Dendritic cell treated with granulocyte-macrophage colony-stimulating factor and Interleukin-4, amounts not matched to agents 40 ng/mL and 50 ng/mL, for 4 days (primary cell): ENCODE results near the gene NCF4.
A peak's percentile ranks its signal among the peaks of the same experiment; 100 is the strongest.

Source experiments
- H3K27ac Mint-ChIP-seq: one replicate; pipeline ENCODE4 v1.8.0; 2022; ENCODE audit warnings: mild to moderate bottlenecking, mixed read lengths
- H3K27me3 Mint-ChIP-seq: one replicate; pipeline ENCODE4 v1.8.0; 2022; ENCODE audit warnings: mild to moderate bottlenecking, mixed read lengths
- H3K36me3 Mint-ChIP-seq: one replicate; pipeline ENCODE4 v1.8.0; 2022; ENCODE audit warnings: low read depth, mixed read lengths
- H3K4me1 Mint-ChIP-seq: one replicate; pipeline ENCODE4 v1.8.0; 2022; ENCODE audit warnings: low read depth, mixed read lengths
- H3K4me3 Mint-ChIP-seq: one replicate; pipeline ENCODE4 v1.8.0; 2022; ENCODE audit warnings: mild to moderate bottlenecking, moderate library complexity, mixed read lengths
- H3K9me3 Mint-ChIP-seq: one replicate; pipeline ENCODE4 v1.8.0; 2022; ENCODE audit warnings: mixed read lengths
- intact Hi-C: fragments of 100-400 bp; cut with micrococcal nuclease; formaldehyde crosslinking; loops from one replicate; pipeline ENCODE4 v1.15.0; 2022

NCF4 gene

DNA sequence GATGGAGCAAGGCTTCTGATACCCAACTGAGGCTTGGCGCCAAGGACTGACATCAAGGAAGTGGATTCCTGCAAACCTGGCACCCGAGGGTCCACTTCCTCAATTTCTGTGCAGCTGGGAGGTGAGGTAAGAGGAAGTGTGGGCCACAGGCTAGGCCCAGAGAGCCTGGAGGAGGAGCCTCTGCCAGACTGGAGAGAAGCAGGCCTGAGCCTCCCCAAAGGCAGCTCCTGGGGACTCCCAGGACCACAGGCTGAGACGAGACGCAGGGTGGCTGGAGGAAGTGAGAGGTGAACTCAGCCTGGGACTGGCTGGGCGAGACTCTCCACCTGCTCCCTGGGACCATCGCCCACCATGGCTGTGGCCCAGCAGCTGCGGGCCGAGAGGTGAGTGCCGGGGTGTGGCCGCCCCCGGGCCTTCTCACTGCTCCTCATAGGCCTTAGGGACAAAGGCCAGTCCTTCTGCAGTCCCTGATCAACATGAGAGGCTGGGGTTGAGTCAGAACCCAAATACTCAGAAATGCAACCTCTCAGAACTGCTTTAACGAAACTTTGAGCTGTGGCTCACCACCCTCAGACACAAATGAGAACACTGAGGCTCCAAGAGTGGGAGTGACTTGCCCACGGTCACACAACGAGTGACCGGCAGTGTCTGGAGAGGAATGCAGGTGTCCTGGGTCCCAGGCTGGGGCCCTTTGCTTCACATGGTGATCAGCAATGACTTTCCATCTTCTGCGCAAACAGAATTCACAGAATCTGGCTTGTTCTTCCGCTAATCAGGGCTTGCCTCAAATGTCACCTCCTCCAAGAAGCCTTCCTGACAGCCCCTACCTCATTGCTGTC lies at the start of gene NCF4:
TSS of gene NCF4 (plus strand) at position 186 of the 839 bp plus-strand sequence. CDS start at position 352, 166 bp downstream.
- Mint-ChIP-seq H3K27me3 (no peaks in the 10 kb centered on the region), H3K4me1 (peaks cover 92% of the 10 kb centered on the region), H3K27ac (peak within 1 kb of the TSS; percentile 91), H3K9me3 (no peaks in the 10 kb centered on the region), H3K4me3 (peak within 1 kb of the TSS; percentile 78), H3K36me3 (peaks cover 31% of the 10 kb centered on the region)
- intact Hi-C loops, result loop anchor here (5.0 kb wide), 1 partner anchor 106 kb away; no protein-coding TSS in a partner anchor

DNA sequence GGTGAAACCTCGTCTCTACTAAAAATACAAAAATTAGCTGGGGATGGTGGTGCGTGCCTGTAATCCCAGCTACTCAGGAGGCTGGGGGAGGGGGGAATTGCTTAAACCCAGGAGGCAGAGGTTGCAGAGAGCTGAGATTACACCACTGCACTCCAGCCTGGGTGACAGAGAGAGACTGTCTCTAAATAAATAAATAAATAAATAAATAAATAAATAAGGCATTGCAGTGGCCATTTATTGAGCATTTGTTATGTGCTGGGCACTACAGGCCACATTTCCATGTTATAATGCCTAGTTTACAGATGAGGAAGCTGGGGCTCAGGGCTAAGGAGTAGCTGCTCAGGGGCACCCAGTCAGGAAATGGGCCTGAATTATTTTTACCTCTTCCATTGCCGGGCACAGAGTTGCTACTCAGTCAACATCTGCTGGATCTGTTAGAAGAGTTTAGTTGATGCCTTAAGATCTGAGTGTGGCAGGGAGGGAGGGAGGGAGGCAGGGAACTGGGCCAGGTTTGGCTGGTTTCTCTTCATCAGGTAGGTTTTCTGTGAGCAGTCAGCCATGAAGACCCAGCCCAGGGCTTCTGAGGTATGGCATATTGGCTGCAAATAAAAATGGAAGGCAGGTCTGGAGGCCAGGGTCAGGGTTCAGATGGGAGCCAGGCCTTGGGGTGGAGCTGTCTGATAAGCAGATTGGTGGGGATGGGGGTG lies 49.6 kb upstream of the NCF4 start:
- no peaks in the 10 kb centered on the region for H3K9me3 Mint-ChIP-seq
- no peak overlapping the region for H3K27ac Mint-ChIP-seq
- peaks cover 27% of the 10 kb centered on the region for H3K4me1 Mint-ChIP-seq
- no peak overlapping the region for H3K4me3 Mint-ChIP-seq
- intact Hi-C loops, result no loop called here
- peaks cover 68% of the 10 kb centered on the region for H3K27me3 Mint-ChIP-seq
- no peaks in the 10 kb centered on the region for H3K36me3 Mint-ChIP-seq

DNA sequence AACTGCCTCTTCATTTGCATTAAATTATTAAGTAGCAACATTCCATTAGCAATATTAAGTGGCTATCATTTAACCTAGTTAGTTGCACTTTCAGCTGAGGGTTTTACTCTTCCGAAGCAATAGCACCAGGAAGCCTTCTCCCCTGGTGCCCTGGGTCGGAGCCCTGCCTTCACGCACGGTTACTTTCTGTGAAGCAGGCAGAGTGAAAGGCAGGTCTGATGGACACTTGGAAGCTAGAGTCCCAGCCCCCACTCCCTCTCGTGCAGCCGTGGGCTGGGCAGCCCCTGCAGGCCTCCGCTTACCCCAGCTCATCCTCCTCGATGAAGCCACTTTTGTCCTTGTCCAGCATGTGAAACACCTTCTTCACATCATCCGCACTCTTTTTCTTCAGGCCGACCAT lies 46.0 kb upstream of the NCF4 start:
- Mint-ChIP-seq H3K4me3 (no peak overlapping the region), H3K27ac (no peak overlapping the region), H3K4me1 (peaks cover 32% of the 10 kb centered on the region), H3K36me3 (no peaks in the 10 kb centered on the region), H3K9me3 (no peaks in the 10 kb centered on the region), H3K27me3 (peaks cover 83% of the 10 kb centered on the region)
- intact Hi-C loops, result no loop called here

DNA sequence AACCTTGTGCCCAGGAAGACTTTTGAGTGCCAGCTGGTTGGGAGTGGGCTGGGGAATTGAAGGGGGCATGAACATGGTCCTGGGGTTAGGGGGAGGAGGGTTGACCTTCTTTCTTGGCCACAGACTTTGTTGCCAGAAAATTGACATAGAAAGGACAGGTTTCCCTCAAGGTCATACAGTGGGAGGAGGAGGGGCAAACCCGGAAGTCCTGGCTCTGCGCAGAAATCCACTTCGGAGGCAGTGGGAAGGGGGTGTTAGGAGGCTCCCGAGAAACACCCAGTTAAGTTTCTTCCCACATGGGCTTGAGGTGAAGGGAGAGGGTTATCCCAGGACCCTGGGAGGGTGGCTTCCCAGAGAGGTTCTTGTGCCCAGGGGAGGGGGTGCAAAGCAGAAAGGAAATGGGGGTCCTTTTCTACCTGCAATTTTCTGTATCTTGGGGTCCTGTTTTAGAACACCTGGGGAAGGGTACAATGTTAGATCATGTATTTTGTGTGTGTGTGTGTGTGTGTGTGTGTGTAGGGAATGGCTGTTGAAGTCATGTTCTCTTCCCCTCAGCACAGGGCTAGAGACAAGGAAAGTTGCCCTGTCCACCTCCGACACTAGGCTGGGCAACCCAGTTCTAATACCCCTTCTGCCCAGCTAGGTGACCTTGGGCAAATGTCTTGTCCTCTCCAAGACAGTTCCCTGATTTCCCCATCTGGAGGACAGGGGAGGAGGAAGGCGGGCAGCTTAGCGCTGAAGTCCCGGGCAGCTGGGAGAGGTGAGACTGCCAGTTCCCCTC lies 45.1 kb upstream of the NCF4 start:
- peak overlapping the region; percentile 65 for H3K4me3 Mint-ChIP-seq
- H3K9me3 Mint-ChIP-seq, result no peaks in the 10 kb centered on the region
- H3K27ac Mint-ChIP-seq, result peak overlapping the region; percentile 36
- H3K4me1 Mint-ChIP-seq, result peaks cover 32% of the 10 kb centered on the region
- no peaks in the 10 kb centered on the region for H3K36me3 Mint-ChIP-seq
- intact Hi-C loops, result no loop called here
- peaks cover 88% of the 10 kb centered on the region for H3K27me3 Mint-ChIP-seq

DNA sequence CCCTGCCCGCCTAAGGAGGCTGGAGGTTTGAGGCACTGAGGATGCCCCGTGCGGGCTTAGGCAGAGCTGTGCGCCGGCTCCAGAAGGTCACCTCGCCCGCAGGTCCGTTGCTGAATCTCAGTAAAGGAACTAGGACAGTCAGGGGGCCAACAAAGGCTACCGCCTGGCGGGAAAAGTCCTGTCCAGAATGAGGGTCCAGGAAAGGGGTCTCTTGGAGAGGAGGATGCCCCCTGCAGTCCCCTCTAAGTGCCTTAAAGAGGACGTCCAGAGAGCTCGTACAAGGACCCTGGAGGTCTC lies 44.5 kb upstream of the NCF4 start:
- H3K4me3 Mint-ChIP-seq, result peak overlapping the region; percentile 65
- intact Hi-C loops, result no loop called here
- peaks cover 32% of the 10 kb centered on the region for H3K4me1 Mint-ChIP-seq
- H3K36me3 Mint-ChIP-seq, result no peaks in the 10 kb centered on the region
- H3K9me3 Mint-ChIP-seq, result no peaks in the 10 kb centered on the region
- peaks cover 90% of the 10 kb centered on the region for H3K27me3 Mint-ChIP-seq
- no peak overlapping the region for H3K27ac Mint-ChIP-seq

DNA sequence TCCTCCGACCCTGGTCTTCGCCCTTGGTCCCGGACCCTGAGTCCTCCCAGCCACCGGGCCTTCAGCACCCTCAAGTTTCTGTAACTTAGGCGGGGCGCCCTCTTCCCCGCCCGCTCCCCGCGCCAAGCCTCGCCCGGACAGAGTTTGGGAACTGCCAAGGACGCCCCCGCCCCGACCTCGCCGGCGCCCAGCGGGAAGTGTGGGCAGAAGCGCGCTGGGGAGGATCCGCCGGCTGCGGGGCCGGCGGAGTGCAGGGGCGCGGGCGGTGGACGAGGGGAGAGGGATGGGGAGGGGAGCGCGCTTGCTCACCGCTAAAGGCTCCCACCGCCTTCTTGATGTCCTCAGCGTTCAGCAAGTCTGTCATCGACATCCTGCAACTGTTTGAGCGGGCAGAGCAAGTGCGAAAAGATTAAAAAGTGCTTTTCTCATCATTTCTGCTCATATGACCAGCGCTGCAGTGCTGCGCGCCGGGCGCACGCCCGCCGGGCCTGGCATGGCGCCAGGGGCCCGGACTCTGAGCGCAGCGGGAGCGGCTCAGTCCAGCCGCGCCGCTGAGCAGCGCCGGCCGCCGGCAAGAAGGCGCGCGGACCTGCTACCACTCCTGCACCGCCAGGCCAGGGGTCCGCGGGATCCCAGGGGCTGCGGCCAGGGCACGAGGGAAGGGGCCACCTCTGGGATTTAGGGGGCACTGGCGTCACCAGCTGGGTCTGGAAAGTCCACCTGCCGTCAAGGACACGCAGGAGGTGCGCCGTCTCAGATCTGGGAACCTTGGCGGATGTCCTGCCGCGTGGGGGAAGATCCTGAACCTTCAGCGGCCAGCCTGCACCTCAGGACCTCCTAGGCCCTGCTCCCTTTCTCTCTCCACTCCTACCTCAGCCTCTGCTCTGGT lies 43.9 kb upstream of the NCF4 start, which contains the start of gene PVALB:
TSS of gene PVALB (minus strand) at position 400 of the 889 bp plus-strand sequence. CDS start at position 370, 30 bp downstream.
- peaks cover 89% of the 10 kb centered on the region for H3K27me3 Mint-ChIP-seq
- peak within 1 kb of the TSS; percentile 65 for H3K4me3 Mint-ChIP-seq
- no peaks in the 10 kb centered on the region for H3K9me3 Mint-ChIP-seq
- no peaks in the 10 kb centered on the region for H3K36me3 Mint-ChIP-seq
- H3K4me1 Mint-ChIP-seq, result peaks cover 32% of the 10 kb centered on the region
- peak within 1 kb of the TSS; percentile 36 for H3K27ac Mint-ChIP-seq
- intact Hi-C loops, result no loop called here

DNA sequence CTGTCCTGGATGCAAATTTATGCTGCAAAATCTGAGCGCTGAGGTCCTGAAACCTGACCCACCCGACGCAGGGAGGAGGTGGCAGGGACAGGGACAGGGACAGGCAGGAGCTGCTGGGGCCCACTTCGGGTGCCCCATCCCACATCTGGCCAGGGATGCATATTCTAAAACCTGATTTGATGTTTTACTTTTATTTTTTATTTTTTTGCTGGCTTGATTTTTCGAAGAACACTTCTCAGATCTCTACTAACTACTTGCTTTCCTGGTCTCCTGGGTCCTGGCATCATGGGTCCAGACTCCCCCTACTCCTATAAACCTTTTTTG lies 43.3 kb upstream of the NCF4 start:
- H3K4me3 Mint-ChIP-seq, result peak overlapping the region; percentile 65
- H3K36me3 Mint-ChIP-seq, result no peaks in the 10 kb centered on the region
- H3K4me1 Mint-ChIP-seq, result peaks cover 32% of the 10 kb centered on the region
- no peak overlapping the region for H3K27ac Mint-ChIP-seq
- intact Hi-C loops, result no loop called here
- peaks cover 94% of the 10 kb centered on the region for H3K27me3 Mint-ChIP-seq
- no peaks in the 10 kb centered on the region for H3K9me3 Mint-ChIP-seq

DNA sequence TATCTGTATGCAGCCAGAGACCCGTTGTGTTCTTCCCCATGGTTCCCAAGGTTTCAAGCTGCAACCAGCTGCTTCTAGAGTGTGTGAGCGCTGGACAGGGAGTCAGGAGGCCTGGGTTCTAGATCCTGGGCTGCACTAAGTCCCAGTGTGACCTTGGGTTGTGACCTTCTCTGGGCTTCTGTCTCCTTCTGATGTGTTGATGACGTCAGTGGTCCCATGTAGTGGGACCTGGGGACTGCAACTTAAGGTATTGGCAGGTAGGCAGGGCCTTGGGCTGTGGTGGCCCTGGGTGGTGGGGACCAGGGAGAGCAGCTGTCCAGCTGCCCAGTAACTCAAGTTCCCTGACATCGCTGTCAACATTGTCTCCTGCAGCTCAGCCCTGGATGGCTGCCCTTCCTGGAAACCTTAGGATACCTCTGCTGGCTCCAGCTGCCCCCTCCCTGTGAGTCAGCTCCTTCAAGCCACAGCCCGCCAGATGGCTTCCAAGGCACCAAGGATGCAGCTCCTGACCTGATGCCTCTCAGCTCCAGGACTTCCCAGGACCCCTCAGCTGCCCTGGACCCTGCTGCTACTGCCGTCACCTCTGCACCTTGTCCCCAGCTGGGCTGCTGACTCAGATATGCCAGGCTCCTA lies 42.7 kb upstream of the NCF4 start:
- intact Hi-C loops, result no loop called here
- H3K4me1 Mint-ChIP-seq, result peaks cover 32% of the 10 kb centered on the region
- no peak overlapping the region for H3K27ac Mint-ChIP-seq
- no peak overlapping the region for H3K4me3 Mint-ChIP-seq
- peaks cover 94% of the 10 kb centered on the region for H3K27me3 Mint-ChIP-seq
- H3K36me3 Mint-ChIP-seq, result no peaks in the 10 kb centered on the region
- H3K9me3 Mint-ChIP-seq, result no peaks in the 10 kb centered on the region

DNA sequence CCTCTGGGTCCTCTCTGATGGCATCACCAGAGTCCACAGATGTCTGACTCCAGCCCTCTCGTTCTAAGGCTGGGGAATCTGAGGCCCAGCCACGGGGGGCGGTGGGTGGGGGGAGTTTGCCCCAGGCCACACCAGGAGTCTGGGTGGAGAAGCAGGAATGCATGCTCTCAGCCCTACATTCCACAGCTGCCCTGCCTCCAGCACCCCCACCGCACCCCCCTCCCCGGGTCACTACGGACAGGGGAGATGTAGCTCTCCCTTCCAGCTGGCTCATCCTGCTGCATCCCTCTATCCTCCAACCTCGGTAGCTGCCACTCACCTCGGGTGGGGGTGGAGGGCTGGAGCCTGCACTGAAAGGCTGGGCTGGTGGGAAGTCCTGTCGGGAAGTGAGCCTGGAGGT lies 41.7 kb upstream of the NCF4 start:
- no peaks in the 10 kb centered on the region for H3K9me3 Mint-ChIP-seq
- no peak overlapping the region for H3K27ac Mint-ChIP-seq
- H3K27me3 Mint-ChIP-seq, result peaks cover 95% of the 10 kb centered on the region
- H3K4me3 Mint-ChIP-seq, result no peak overlapping the region
- peaks cover 32% of the 10 kb centered on the region for H3K4me1 Mint-ChIP-seq
- intact Hi-C loops, result no loop called here
- no peaks in the 10 kb centered on the region for H3K36me3 Mint-ChIP-seq

DNA sequence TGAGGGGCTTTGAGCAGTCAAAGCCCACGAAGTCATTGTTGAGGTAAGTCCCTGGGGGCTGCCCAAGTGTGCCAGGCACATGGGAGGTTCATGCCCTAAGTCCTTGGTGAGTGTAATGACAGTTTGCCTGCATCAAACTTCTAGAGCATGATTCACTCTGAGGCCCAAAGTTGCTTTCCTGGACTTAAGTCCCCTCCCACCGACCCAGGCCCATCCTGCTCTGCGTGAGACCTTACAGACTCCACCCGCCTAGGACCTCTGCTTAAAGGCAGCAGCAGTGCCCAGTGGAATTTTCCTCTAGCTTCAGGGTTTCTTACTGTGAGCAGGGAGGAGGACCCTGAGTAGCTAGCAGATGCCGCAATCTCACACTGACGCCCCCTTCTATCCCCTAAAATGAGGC lies 38.2 kb upstream of the NCF4 start:
- no peaks in the 10 kb centered on the region for H3K36me3 Mint-ChIP-seq
- H3K4me3 Mint-ChIP-seq, result no peak overlapping the region
- H3K27me3 Mint-ChIP-seq, result peaks cover 92% of the 10 kb centered on the region
- intact Hi-C loops, result no loop called here
- H3K9me3 Mint-ChIP-seq, result no peaks in the 10 kb centered on the region
- H3K4me1 Mint-ChIP-seq, result peaks cover 12% of the 10 kb centered on the region
- no peak overlapping the region for H3K27ac Mint-ChIP-seq

DNA sequence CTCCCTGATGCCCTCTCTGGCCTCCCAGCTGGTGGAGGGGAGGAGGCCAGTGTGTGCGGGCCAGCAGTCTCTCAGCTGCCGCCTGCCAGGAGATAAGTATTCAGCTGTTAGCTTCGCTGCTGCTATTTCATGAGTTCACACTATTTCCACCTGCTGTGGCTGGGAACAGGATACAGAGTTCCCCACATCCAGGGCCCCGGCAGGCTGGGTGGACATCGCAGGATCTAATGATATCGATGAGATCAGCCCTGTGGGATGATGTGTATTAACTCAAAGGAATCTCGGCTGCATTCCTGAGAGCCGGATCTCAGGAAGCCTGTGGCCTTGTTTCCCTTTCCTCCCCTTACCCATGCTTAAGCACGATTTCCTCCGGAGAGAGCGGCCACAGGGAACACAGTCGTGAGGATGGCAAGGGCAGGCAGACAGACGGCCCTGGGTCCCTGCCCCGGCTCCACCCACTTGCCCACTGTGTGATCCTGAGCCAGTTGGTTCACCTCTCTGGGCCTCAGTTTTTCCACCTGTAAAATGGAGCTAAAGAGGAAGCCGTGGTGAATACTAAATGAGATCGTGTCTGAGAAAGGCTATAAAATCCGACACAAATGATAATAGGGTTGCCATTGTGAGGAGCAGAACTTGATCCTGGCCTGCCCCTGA lies 37.5 kb upstream of the NCF4 start:
- intact Hi-C loops, result no loop called here
- Mint-ChIP-seq H3K27ac (no peak overlapping the region), H3K4me3 (no peak overlapping the region), H3K27me3 (peaks cover 92% of the 10 kb centered on the region), H3K9me3 (no peaks in the 10 kb centered on the region), H3K4me1 (peaks cover 8% of the 10 kb centered on the region), H3K36me3 (no peaks in the 10 kb centered on the region)

DNA sequence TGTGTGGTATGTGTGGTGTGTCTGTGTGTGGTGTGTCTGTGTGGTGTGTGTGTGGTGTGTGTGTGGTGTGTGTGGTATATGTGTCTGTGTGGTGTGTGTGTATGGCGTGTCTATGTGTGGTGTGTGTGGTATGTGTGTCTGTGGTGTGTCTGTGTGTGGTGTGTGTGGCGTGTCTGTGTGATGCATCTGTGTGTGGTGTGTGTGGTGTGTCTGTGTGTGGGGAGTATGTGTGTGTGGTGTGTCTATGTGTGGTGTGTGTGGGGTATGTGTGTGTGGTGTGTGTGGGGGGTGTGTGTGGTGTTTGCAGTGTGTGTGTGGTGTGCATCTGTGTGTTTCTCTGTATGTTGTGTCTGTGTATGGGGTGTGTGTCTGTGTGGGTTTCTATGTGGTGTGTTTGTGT lies 36.2 kb upstream of the NCF4 start:
- Mint-ChIP-seq H3K4me1 (peaks cover 16% of the 10 kb centered on the region), H3K9me3 (no peaks in the 10 kb centered on the region), H3K36me3 (no peaks in the 10 kb centered on the region), H3K4me3 (no peak overlapping the region), H3K27me3 (peaks cover 92% of the 10 kb centered on the region), H3K27ac (no peak overlapping the region)
- intact Hi-C loops, result no loop called here

DNA sequence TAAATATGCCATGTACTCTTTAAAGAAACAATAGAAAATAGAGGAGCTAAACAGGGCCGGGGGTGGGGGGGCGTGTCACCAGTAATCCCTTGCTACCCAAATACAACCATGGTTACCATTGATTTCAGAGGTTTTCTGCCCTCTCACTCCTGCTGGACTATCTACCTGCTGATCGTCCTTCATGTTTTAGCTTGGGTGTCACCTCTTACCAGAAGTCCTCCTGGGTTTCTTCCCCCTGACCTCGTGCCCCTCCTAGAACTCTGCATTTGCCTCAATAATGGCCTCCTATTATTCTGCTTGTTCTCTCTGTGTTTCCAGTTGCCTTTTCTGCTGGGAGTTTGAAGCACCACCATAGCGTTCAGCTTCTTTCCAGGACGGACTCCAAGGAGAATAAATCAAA lies 34.5 kb upstream of the NCF4 start:
- intact Hi-C loops, result no loop called here
- Mint-ChIP-seq H3K27me3 (peaks cover 92% of the 10 kb centered on the region), H3K4me3 (no peak overlapping the region), H3K27ac (no peak overlapping the region), H3K9me3 (no peaks in the 10 kb centered on the region), H3K36me3 (no peaks in the 10 kb centered on the region), H3K4me1 (peaks cover 20% of the 10 kb centered on the region)
